A549 (cell line): Measurements from ENCODE around the gene ORM1.

Source experiments
- CEBPB ChIP-seq, 2 experiments: fragments of >200 bp in 1 of 2; sonication (Bioruptor Twin) in 1 of 2; formaldehyde crosslinking in 1 of 2; IDR thresholded peaks; 2 replicates each; pipeline ENCODE4 v1.6.1; 2012 to 2016
- HOXA7 ChIP-seq: fragments of 250-450 bp; sonication (Bioruptor Pico); IDR thresholded peaks from 2 replicates; pipeline ENCODE4 v1.5.0; 2020; ENCODE audit warnings: mild to moderate bottlenecking, moderate library complexity
- NFE2L2 ChIP-seq: fragments of 150-350 bp; conservative IDR thresholded peaks from 2 replicates; pipeline ENCODE4 v1.6.1; 2014; ENCODE audit warnings: low read length
- POLR2A ChIP-seq: IDR thresholded peaks from 2 replicates; pipeline ENCODE4 v1.6.1; 2012; ENCODE audit warnings: mild to moderate bottlenecking, low read length
- POLR2AphosphoS2 ChIP-seq: conservative IDR thresholded peaks from 2 replicates; pipeline ENCODE4 v1.6.1; 2012; ENCODE audit warnings: low read length, improper control_type of control experiment, inconsistent platforms
- RNF2 ChIP-seq: fragments of 200-600 bp; sonication (generic); IDR thresholded peaks from 2 replicates; pipeline ENCODE4 v1.6.1; 2016; ENCODE audit warnings: low read depth, mild to moderate bottlenecking, antibody characterized with exemption, moderate library complexity, borderline replicate concordance
- SMC3 ChIP-seq: fragments of >200 bp; sonication (Bioruptor Twin); formaldehyde crosslinking; IDR thresholded peaks from 3 replicates; pipeline ENCODE4 v1.6.1; 2018; ENCODE audit warnings: inconsistent platforms
- ZNF302 ChIP-seq: fragments of 250-450 bp; sonication (Bioruptor Pico); IDR thresholded peaks from 2 replicates; pipeline ENCODE4 v1.9.0; 2021; ENCODE audit warnings: inconsistent platforms, mild to moderate bottlenecking, moderate library complexity
- TF ChIP-seq, protein P1 (sequence below): fragments of >200 bp; sonication (Bioruptor Twin); formaldehyde crosslinking; IDR thresholded peaks from 3 replicates; pipeline ENCODE4 v1.5.1; 2016

DNA sequence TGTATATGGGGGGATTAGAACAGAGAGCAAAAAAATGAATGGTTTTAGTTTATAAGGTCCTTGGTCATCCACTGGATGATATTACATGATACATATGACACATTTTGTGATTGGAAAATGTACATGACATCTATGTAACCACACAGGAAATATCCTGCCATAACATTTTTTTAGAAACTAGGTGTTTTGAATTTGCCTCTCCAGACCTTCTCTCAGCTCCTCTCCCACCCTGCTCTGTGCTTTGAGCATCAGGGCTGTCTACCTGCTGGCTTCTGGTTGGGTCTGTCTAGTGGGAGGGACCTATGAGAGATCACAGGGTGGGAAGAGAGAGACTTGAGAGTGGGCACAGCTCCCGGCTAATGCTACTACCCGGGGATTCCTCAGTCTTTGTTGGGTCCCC, 40.5 kb downstream of the ORM1 start:
- TF ChIP-seq, protein P1, sequence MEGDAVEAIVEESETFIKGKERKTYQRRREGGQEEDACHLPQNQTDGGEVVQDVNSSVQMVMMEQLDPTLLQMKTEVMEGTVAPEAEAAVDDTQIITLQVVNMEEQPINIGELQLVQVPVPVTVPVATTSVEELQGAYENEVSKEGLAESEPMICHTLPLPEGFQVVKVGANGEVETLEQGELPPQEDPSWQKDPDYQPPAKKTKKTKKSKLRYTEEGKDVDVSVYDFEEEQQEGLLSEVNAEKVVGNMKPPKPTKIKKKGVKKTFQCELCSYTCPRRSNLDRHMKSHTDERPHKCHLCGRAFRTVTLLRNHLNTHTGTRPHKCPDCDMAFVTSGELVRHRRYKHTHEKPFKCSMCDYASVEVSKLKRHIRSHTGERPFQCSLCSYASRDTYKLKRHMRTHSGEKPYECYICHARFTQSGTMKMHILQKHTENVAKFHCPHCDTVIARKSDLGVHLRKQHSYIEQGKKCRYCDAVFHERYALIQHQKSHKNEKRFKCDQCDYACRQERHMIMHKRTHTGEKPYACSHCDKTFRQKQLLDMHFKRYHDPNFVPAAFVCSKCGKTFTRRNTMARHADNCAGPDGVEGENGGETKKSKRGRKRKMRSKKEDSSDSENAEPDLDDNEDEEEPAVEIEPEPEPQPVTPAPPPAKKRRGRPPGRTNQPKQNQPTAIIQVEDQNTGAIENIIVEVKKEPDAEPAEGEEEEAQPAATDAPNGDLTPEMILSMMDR = no peak
- TF ChIP-seq POLR2A = no peak
- TF ChIP-seq CEBPB (IDR thresholded peaks at IDR 0.05) = no peak
- no peak for TF ChIP-seq POLR2AphosphoS2
- no peak for TF ChIP-seq ZNF302
- TF ChIP-seq SMC3 = no peak
- TF ChIP-seq HOXA7 (CRISPR knock-in tag) = no peak
- no peak for TF ChIP-seq NFE2L2
- no peak for TF ChIP-seq RNF2
